ENCODE data around the gene CADPS2.

- TF ChIP-seq, protein P1, sequence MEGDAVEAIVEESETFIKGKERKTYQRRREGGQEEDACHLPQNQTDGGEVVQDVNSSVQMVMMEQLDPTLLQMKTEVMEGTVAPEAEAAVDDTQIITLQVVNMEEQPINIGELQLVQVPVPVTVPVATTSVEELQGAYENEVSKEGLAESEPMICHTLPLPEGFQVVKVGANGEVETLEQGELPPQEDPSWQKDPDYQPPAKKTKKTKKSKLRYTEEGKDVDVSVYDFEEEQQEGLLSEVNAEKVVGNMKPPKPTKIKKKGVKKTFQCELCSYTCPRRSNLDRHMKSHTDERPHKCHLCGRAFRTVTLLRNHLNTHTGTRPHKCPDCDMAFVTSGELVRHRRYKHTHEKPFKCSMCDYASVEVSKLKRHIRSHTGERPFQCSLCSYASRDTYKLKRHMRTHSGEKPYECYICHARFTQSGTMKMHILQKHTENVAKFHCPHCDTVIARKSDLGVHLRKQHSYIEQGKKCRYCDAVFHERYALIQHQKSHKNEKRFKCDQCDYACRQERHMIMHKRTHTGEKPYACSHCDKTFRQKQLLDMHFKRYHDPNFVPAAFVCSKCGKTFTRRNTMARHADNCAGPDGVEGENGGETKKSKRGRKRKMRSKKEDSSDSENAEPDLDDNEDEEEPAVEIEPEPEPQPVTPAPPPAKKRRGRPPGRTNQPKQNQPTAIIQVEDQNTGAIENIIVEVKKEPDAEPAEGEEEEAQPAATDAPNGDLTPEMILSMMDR (IDR thresholded peaks at IDR 0.05; ENCODE audit: low read length): no peak
- TF ChIP-seq EZH2phosphoT487 (IDR thresholded peaks at IDR 0.05; ENCODE audit: low read length) (no peak), EZH2 (optimal IDR thresholded peaks at IDR 0.05; ENCODE audit: low read depth, low read length) (no peak)
Measured at GRCh38 chr7:122561326-122561725, 324.9 kb downstream of the CADPS2 start.

Data from MM.1S (cell line).